C4-2B (cell line): Measurements from ENCODE around the gene CHCHD6.

Experiments
- H3K27ac ChIP-seq: fragments of 450-650 bp; 2 replicates; pipeline ENCODE4 v1.5.1; 2017
- CTCF ChIP-seq: fragments of 450-650 bp; conservative IDR thresholded peaks from 2 replicates; pipeline ENCODE4 v1.5.1; 2017; ENCODE audit warnings: mild to moderate bottlenecking
- ZFX ChIP-seq: fragments of 450-650 bp; IDR thresholded peaks from 2 replicates; pipeline ENCODE4 v1.6.1; 2017

The CHCHD6 gene

GRCh38 chr3:126893651-126894050 lies 189.6 kb downstream of the CHCHD6 start:
- no peak overlapping the region for H3K27ac ChIP-seq
- TF ChIP-seq CTCF (no peak), ZFX (no peak)

GRCh38 chr3:126894475-126894874 lies 190.4 kb downstream of the CHCHD6 start:
- H3K27ac ChIP-seq = no peak overlapping the region
- no peak for TF ChIP-seq ZFX
- no peak for TF ChIP-seq CTCF

- TF ChIP-seq CTCF = no peak
- TF ChIP-seq ZFX = no peak
- no peak overlapping the region for H3K27ac ChIP-seq
These were observed 191.4 kb downstream of the CHCHD6 start for GRCh38 chr3:126895178-126896066.

- no peak overlapping the region for H3K27ac ChIP-seq
- TF ChIP-seq ZFX (no peak), CTCF (no peak)
These were observed 192.0 kb downstream of the CHCHD6 start for GRCh38 chr3:126896067-126896441.

GRCh38 chr3:126896968-126897367 lies 192.9 kb downstream of the CHCHD6 start:
- H3K27ac ChIP-seq = no peak overlapping the region
- TF ChIP-seq CTCF (no peak), ZFX (no peak)

GRCh38 chr3:126897943-126898342 lies 193.9 kb downstream of the CHCHD6 start:
- no peak overlapping the region for H3K27ac ChIP-seq
- no peak for TF ChIP-seq CTCF
- TF ChIP-seq ZFX = no peak

GRCh38 chr3:126900859-126901540 lies 197.0 kb downstream of the CHCHD6 start:
- no peak overlapping the region for H3K27ac ChIP-seq
- TF ChIP-seq ZFX (no peak), CTCF (no peak)
